Nephron progenitor cell (in vitro differentiated cells): Measurements from ENCODE around the gene COX4I2.

Experiments
- DNase-seq: peaks from one replicate; pipeline ENCODE4 v3.0.0; 2021
- H3K27ac Mint-ChIP-seq: 2 replicates; pipeline ENCODE4 v1.8.0; 2021; ENCODE audit warnings: mild to moderate bottlenecking, moderate library complexity, mixed read lengths
- H3K27me3 Mint-ChIP-seq: 2 replicates; pipeline ENCODE4 v1.8.0; 2021; ENCODE audit warnings: mild to moderate bottlenecking, low read depth, mixed read lengths; ENCODE audit not compliant: poor library complexity
- H3K36me3 Mint-ChIP-seq: 2 replicates; pipeline ENCODE4 v1.8.0; 2021; ENCODE audit warnings: low read depth, mixed read lengths
- H3K4me1 Mint-ChIP-seq: 2 replicates; pipeline ENCODE4 v1.8.0; 2021; ENCODE audit warnings: mixed read lengths
- H3K4me3 Mint-ChIP-seq: 2 replicates; pipeline ENCODE4 v1.8.0; 2021; ENCODE audit warnings: mild to moderate bottlenecking, moderate library complexity, mixed read lengths
- H3K9me3 Mint-ChIP-seq: 2 replicates; pipeline ENCODE4 v1.8.0; 2021; ENCODE audit warnings: mild to moderate bottlenecking, moderate library complexity, mixed read lengths
- TF ChIP-seq, protein P1 (sequence below): fragments of 200-600 bp; sonication (generic); IDR thresholded peaks from 2 replicates; pipeline ENCODE4 v1.5.0; 2021; ENCODE audit warnings: antibody characterized with exemption

Gene COX4I2

GRCh38 chr20:31676609-31676989 lies 38.9 kb downstream of the COX4I2 start:
- Mint-ChIP-seq H3K4me3 (no peak overlapping the region), H3K36me3 (peaks cover 6% of the 10 kb centered on the region), H3K27ac (peak overlapping the region; percentile 65), H3K27me3 (no peaks in the 10 kb centered on the region), H3K4me1 (peaks cover 66% of the 10 kb centered on the region), H3K9me3 (no peaks in the 10 kb centered on the region)
- DNase-seq, result no peak
- TF ChIP-seq, protein P1, sequence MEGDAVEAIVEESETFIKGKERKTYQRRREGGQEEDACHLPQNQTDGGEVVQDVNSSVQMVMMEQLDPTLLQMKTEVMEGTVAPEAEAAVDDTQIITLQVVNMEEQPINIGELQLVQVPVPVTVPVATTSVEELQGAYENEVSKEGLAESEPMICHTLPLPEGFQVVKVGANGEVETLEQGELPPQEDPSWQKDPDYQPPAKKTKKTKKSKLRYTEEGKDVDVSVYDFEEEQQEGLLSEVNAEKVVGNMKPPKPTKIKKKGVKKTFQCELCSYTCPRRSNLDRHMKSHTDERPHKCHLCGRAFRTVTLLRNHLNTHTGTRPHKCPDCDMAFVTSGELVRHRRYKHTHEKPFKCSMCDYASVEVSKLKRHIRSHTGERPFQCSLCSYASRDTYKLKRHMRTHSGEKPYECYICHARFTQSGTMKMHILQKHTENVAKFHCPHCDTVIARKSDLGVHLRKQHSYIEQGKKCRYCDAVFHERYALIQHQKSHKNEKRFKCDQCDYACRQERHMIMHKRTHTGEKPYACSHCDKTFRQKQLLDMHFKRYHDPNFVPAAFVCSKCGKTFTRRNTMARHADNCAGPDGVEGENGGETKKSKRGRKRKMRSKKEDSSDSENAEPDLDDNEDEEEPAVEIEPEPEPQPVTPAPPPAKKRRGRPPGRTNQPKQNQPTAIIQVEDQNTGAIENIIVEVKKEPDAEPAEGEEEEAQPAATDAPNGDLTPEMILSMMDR, result no peak

- Mint-ChIP-seq H3K27ac (no peak overlapping the region), H3K9me3 (no peaks in the 10 kb centered on the region), H3K27me3 (no peaks in the 10 kb centered on the region), H3K36me3 (peaks cover 6% of the 10 kb centered on the region), H3K4me1 (peaks cover 69% of the 10 kb centered on the region), H3K4me3 (no peak overlapping the region)
- no peak for DNase-seq
- TF ChIP-seq, protein P1, result no peak
Measured at GRCh38 chr20:31677553-31678260, 40.0 kb downstream of the COX4I2 start.

GRCh38 chr20:31678389-31679356 lies 41.0 kb downstream of the COX4I2 start:
- peaks cover 74% of the 10 kb centered on the region for H3K4me1 Mint-ChIP-seq
- TF ChIP-seq, protein P1, result no peak
- peak; percentile 33 for DNase-seq
- H3K9me3 Mint-ChIP-seq, result no peaks in the 10 kb centered on the region
- no peaks in the 10 kb centered on the region for H3K27me3 Mint-ChIP-seq
- peak overlapping the region; percentile 73 for H3K27ac Mint-ChIP-seq
- no peak overlapping the region for H3K4me3 Mint-ChIP-seq
- peaks cover 6% of the 10 kb centered on the region for H3K36me3 Mint-ChIP-seq

DNA sequence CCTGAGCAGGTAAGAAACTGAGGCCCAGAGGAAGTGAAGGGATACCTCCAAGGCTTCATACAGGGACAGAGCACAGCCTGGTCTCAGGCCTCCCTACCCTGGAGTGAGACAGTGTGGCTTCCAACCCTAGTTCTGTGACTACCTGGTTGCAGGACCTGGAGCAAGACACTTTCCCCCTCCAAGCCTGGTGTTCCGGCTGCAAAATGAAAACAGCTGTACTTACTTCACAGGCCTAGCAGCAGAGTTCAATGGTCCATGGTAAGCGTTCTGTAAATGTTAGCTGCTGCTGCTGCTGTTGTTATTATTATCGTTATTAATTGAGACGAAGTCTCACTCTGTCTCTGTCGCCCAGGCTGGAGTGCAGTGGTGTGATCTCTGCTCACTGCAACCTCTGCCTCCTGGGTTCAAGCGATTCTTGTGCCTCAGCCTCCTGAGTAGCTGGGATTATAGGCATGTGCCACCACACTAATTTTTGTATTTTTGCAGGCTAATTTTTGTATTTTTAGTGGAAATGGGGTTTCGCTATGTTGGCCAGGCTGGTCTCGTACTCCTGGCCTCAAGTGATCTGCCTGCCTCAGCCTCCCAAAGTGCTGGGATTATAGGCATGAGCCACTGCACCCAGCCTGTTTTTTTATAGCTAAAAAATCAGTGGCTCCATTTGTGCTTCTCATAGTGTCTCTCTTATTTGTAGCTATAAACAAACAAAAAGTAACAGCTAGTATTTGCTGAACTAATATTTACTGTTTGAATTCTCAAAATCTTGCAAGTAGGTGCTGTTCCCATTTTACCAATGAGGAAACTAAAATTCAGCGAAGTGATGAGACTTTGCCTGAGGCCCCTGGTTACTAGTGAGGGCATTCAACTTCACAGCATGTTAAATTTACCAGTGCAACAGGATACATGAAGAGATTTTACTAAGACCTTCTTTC lies 41.9 kb downstream of the COX4I2 start:
- H3K27ac Mint-ChIP-seq, result peak overlapping the region; percentile 73
- H3K36me3 Mint-ChIP-seq, result peaks cover 6% of the 10 kb centered on the region
- H3K27me3 Mint-ChIP-seq, result no peaks in the 10 kb centered on the region
- H3K9me3 Mint-ChIP-seq, result no peaks in the 10 kb centered on the region
- no peak overlapping the region for H3K4me3 Mint-ChIP-seq
- H3K4me1 Mint-ChIP-seq, result peaks cover 70% of the 10 kb centered on the region
- no peak for DNase-seq
- TF ChIP-seq, protein P1, result no peak

DNA sequence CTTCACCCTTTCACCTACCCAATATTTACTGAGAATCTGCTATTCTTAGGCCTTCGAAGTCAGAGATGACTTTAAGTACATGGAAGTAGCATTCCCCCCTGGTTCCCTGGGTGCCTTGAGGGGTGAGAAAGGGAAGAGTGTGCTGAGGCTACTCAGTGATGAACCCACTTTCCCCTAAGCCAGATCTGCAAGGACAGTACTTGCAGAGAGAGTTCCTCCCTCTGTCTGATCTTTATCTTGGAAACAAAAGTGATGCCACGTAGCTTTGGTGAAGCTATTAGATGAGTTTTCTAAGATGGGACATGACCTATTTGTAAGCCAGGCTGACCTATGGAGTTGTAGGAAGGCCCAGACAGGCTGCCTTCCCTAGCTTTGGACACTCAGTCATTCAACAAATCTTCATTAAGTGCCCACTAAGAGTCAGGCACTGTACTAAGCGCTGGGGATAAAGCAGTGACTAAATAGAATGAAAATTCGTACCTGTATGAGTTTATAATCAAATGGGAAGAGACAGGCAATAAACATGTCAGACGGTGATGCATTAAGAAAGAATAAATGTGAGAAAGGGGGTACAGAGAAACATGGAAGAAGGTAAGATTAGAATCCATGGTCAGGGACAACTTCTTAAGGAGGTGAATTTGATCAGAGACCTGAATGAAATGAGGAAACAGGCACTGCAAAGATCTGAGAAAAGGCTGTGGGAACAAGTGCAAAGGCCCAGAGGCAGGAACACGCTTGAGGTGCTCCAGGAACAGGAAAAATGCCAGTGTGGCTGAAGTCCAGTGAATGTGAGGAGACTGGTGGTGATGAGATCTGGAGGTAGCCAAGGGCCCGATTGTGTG lies 42.8 kb downstream of the COX4I2 start:
- TF ChIP-seq, protein P1, result no peak
- H3K27me3 Mint-ChIP-seq, result no peaks in the 10 kb centered on the region
- H3K27ac Mint-ChIP-seq, result peak overlapping the region; percentile 64
- H3K4me1 Mint-ChIP-seq, result peaks cover 67% of the 10 kb centered on the region
- no peak for DNase-seq
- H3K4me3 Mint-ChIP-seq, result no peak overlapping the region
- H3K9me3 Mint-ChIP-seq, result no peaks in the 10 kb centered on the region
- H3K36me3 Mint-ChIP-seq, result peaks cover 6% of the 10 kb centered on the region
